ENCODE results near the gene C9orf40. TPM values are rescaled to one million over a fixed set of nuclear protein-coding genes. Genes with fewer than 3 reads are reported as not detected.
A peak's percentile ranks its signal among the peaks of the same experiment; 100 is the strongest.

Gene C9orf40
- polyA plus RNA-seq, 2 of the 4 experiments (the other 2 are of a cell fraction), result 8.8 to 14.4 TPM

DNA sequence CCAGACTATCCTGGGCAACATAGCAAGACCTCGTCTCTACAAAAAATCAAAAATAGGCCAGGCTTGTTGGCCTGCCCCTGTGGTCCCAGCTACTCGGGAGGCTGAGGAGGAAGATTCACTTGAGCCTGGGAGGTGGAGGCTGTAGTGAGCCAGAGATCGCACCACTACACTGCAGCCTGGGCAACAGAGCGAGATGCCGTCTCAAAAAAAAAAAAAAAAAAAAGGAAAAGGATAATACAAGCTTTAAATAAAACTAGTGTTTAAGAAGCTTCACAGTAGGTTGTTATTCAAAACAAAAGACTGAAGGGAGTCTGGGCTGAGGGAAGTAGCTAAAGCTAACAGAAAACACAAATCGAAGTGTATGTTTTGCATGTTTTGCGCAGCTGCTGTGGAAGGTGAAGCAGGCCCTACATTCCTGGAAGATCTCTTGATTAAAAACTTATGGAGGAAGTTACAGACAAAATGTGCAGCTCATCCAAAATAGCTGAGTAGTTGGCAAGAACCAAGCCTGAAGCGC, 581 bp upstream of the C9orf40 start:
- Histone ChIP-seq H3K9me3 (no peaks in the 10 kb centered on the region), H3K4me2 (peak overlapping the region; percentile 79), H3K27ac (peak overlapping the region; percentile 92 to 95), H3K4me1 (0 out of 3 replicates have a peak, but pooled peaks cover 4% of the 10 kb centered on the region), H3K4me3 (peak overlapping the region; percentile 90)
- FAIRE-seq, result no peak
- POLR2A ChIA-PET, result interaction anchor here (0.6 to 1.8 kb wide), 6 partner anchors 75 to 196 kb away, joined by 3 to 7 read pairs (median 4); partner anchors contain the start of genes CARNMT1 and NMRK1
- WGBS (ENCODE audit: missing lambda C conversion rate), result 48% methylated on average over 8 of the region's 8 CpGs
- no peak for DNase-seq (ENCODE audit: low read depth in 1 of 2, low spot score in 1 of 2)
- ATAC-seq, result peak in 1 of 2 experiments; percentile 19; a peak in 3 of 6 replicates
- TF ChIP-seq ZFP36 (IDR thresholded peaks at IDR 0.05; ENCODE audit: borderline replicate concordance, partially characterized antibody), result no peak
- TF ChIP-seq CTCF (IDR thresholded peaks at IDR 0.05), result no peak
- TF ChIP-seq ZNF302 (CRISPR knock-in tag; IDR thresholded peaks at IDR 0.05), result no peak
- no peak for TF ChIP-seq HES2 (IDR thresholded peaks at IDR 0.05)
- no peak for TF ChIP-seq HDAC2 (IDR thresholded peaks at IDR 0.05)
- TF ChIP-seq POLR2A (IDR thresholded peaks at IDR 0.05; ENCODE audit: low read length), result no peak
- no peak for TF ChIP-seq NFE2L2 (conservative IDR thresholded peaks at IDR 0.05; ENCODE audit: low read length)
- no peak for TF ChIP-seq TFCP2L1 (CRISPR knock-in tag; IDR thresholded peaks at IDR 0.05)
- no peak for TF ChIP-seq HEYL (CRISPR knock-in tag; IDR thresholded peaks at IDR 0.05)
- CTCF ChIA-PET, result interaction anchor here (0.7 to 8.7 kb wide), 11 partner anchors 9 to 179 kb away, joined by 3 to 200 read pairs (median 6); partner anchors contain the start of genes CARNMT1, NMRK1, OSTF1 and TRPM6

DNA sequence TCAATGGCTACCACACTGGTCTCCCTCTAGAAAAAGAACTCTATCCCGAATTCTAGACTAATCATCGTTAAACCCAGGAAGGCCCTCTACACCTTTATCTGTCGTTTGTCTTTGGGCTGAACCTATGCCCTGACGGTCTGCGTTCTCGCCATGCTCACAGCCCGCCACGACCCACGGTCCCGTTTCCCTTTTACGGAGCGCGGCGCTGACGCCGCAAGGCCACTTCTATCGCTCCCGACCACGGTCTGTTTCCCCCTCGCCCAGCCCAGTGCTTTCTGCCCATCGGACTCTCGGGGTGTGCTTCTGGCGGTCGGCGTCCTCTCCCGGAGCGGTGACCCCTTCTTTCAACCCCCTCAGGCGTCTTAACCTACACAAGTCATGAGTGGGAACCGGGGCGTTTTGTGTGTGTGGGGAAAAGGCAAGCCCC, 974 bp downstream of the C9orf40 start:
- peak overlapping the region; percentile 92 to 95 for H3K27ac ChIP-seq
- no peaks in the 10 kb centered on the region for H3K9me3 ChIP-seq
- H3K4me2 ChIP-seq, result peak overlapping the region; percentile 79
- H3K4me3 ChIP-seq, result peak overlapping the region; percentile 90
- no peak for FAIRE-seq
- WGBS (ENCODE audit: missing lambda C conversion rate), result under 1% methylated on average over 30 of the region's 30 CpGs
- ATAC-seq, result peak; percentile 50 to 63
- POLR2A ChIA-PET, result interaction anchor here (0.6 to 2.6 kb wide), 11 partner anchors 9 to 1965 kb away, joined by 3 to 13 read pairs (median 4); partner anchors contain the start of genes CARNMT1, NMRK1 and OSTF1
- CTCF ChIA-PET, result interaction anchor here (0.6 to 8.7 kb wide), 42 partner anchors 8 to 1453 kb away, joined by 3 to 200 read pairs (median 5); partner anchors contain the start of genes CARNMT1, NMRK1, OSTF1 and TRPM6
- H3K4me1 ChIP-seq, result 0 out of 3 replicates have a peak, but pooled peaks cover 4% of the 10 kb centered on the region
- TF ChIP-seq FOSL2 (IDR thresholded peaks at IDR 0.05), result no peak
- no peak for TF ChIP-seq FOSL2 (CRISPR knock-in tag; IDR thresholded peaks at IDR 0.05)
- TF ChIP-seq JUN (IDR thresholded peaks at IDR 0.05), result peak in 1 of 2 experiments; percentile 4; a peak in 1 of 5 replicates
- TF ChIP-seq MAZ (IDR thresholded peaks at IDR 0.05; ENCODE audit: borderline replicate concordance, low read depth, low read length), result no peak
- peak; percentile 11 to 43 for DNase-seq (ENCODE audit: low read depth in 1 of 2, low spot score in 1 of 2)

DNA sequence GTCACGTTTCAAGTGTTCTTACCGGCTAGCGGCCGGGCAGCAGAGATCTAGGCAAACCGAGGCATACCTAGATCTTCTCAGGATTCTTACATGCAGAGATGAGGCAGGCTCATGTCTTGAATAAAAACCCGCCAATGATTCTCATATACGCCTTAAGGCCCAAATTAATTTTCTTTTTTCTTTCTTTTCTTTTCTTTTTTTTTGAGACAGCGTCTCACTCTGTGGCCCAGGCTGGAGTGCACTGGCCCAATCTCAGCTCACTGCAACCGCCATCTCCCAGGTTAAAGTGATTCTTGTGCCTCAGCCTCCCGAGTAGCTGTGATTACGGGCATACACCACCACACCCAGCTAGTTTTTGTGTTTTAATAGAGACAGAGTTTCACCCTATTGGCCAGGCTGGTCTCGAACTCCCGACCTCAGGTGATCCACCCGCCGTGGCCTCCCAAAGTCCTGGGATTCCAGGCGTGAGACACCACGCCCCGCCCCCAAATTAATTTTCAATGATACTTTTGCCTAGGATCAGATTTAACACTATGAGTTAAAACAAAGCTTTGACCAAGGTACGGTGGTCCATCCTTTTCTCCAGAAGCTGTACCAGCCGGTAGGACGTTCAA, 1.5 kb downstream of the C9orf40 start:
- ChIA-PET POLR2A (interaction anchor here (0.8 to 2.6 kb wide), 5 partner anchors 9 to 175 kb away, joined by 3 to 13 read pairs (median 3); partner anchors contain the start of genes CARNMT1, NMRK1 and OSTF1), CTCF (interaction anchor here (0.6 to 8.7 kb wide), 17 partner anchors 7 to 1805 kb away, joined by 3 to 200 read pairs (median 8); partner anchors contain the start of gene CARNMT1)
- H3K4me3 ChIP-seq, result peak overlapping the region; percentile 90
- WGBS (ENCODE audit: missing lambda C conversion rate), result 44% methylated on average over 21 of the region's 21 CpGs
- TF ChIP-seq ZC3H11A (IDR thresholded peaks at IDR 0.05) (no peak), CHD4 (IDR thresholded peaks at IDR 0.05; ENCODE audit: borderline replicate concordance) (peak; percentile 31; the same call in 1 of the 2 replicates)
- DNase-seq (ENCODE audit: low read depth in 1 of 2, low spot score in 1 of 2) (no peak), FAIRE-seq (no peak), ATAC-seq (no peak; a peak in 1 of 6 replicates)
- H3K4me1 ChIP-seq, result 0 out of 3 replicates have a peak, but pooled peaks cover 4% of the 10 kb centered on the region
- H3K9me3 ChIP-seq, result no peaks in the 10 kb centered on the region
- peak overlapping the region; percentile 92 to 95 for H3K27ac ChIP-seq
- H3K4me2 ChIP-seq, result peak overlapping the region; percentile 79
